Transverse colon (tissue), 4 donors: ENCODE results near the gene DDB1. TPM values are rescaled to one million over a fixed set of nuclear protein-coding genes. Genes with fewer than 3 reads are reported as not detected.

Source experiments
- DNase-seq: peaks from one replicate; pipeline ENCODE4 v3.0.0-alpha.2; 2019
- H3K27ac ChIP-seq, 4 donors: fragments of 200-600 bp; sonication (generic); 2 replicates each; pipeline ENCODE4 v1.5.1; 2016 to 2018; ENCODE audit warnings: inconsistent platforms in 4 of 4
- H3K27me3 ChIP-seq: fragments of 200-600 bp; sonication (generic); 2 replicates; pipeline ENCODE4 v1.5.1; 2017; ENCODE audit warnings: inconsistent platforms
- H3K36me3 ChIP-seq, 4 donors: fragments of 200-600 bp; sonication (generic); 2 replicates each; pipeline ENCODE4 v1.5.1; 2017 to 2019; ENCODE audit warnings: inconsistent platforms in 4 of 4
- H3K4me1 ChIP-seq, 4 donors: fragments of 200-600 bp; sonication (generic); 2 replicates each; pipeline ENCODE4 v1.5.1; 2017 to 2020; ENCODE audit warnings: inconsistent platforms in 4 of 4
- H3K4me3 ChIP-seq, 4 donors: fragments of 200-600 bp; sonication (generic); 1 replicate in 1 of 4; 2 replicates in 3 of 4; pipeline versions ENCODE4 v1.5.1 to v1.6.1; 2017 to 2019; ENCODE audit warnings: inconsistent platforms in 4 of 4
- H3K9me3 ChIP-seq, 2 donors: fragments of 200-600 bp; sonication (generic); 2 replicates each; pipeline ENCODE4 v1.5.1; 2017 to 2019; ENCODE audit warnings: inconsistent platforms in 2 of 2
- CTCF ChIP-seq, 5 experiments: fragments of 200-600 bp in 3 of 5; fragments of 450-650 bp in 2 of 5; sonication (generic) in 3 of 5; IDR thresholded peaks; 1 replicate in 2 of 5; 2 replicates in 3 of 5; pipeline ENCODE4 v1.5.1; 2016 to 2017; ENCODE audit warnings: antibody characterized with exemption in 5 of 5, inconsistent platforms in 3 of 5, mild to moderate bottlenecking in 2 of 5, moderate library complexity in 1 of 5
- EP300 ChIP-seq: sonication (generic); formaldehyde crosslinking; IDR thresholded peaks from one replicate; pipeline ENCODE4 v1.6.1; 2017; ENCODE audit warnings: antibody characterized with exemption, low read depth
- POLR2A ChIP-seq: fragments of 450-650 bp; IDR thresholded peaks from one replicate; pipeline ENCODE4 v1.6.1; 2016; ENCODE audit warnings: antibody characterized with exemption, mild to moderate bottlenecking, moderate library complexity
- POLR2AphosphoS5 ChIP-seq, 3 donors: sonication (generic); formaldehyde crosslinking; IDR thresholded peaks; one replicate each; pipeline ENCODE4 v1.6.1; 2016; ENCODE audit warnings: antibody characterized with exemption in 3 of 3
- WGBS, 2 donors: methylation state at CpG; one replicate each; pipeline ENCODE4 v1.1.5; 2018; ENCODE audit warnings: low coverage in 1 of 2; 5-methylcytosine and 5-hydroxymethylcytosine counted together
- in situ Hi-C, 4 donors: fragments of 200-750 bp; cut with MboI; loops; one replicate each; pipeline versions ENCODE4 v1.15.0 to v1.15.1; 2017; ENCODE audit warnings: low sequenced_read_pairs in 3 of 4, low pct_ligation_motif_present in 1 of 4, low pct_unique_long_range_greater_than_20kb in 1 of 4
- intact Hi-C: fragments of 100-400 bp; cut with DNase I; formaldehyde crosslinking; loops from one replicate; pipeline ENCODE4 v1.15.1; 2023; ENCODE audit warnings: low total_unique reads
- total RNA-seq, 4 donors: library from RNA; depleted of rRNA; stranded (reverse); fragments of >200 nt; gene quantifications; one replicate each; pipeline ENCODE4 v1.1.0, GENCODE V29; 2016

The DDB1 gene
- total RNA-seq, 4 donors from 2014 or later = 105 to 127 (median 123) TPM

DNA sequence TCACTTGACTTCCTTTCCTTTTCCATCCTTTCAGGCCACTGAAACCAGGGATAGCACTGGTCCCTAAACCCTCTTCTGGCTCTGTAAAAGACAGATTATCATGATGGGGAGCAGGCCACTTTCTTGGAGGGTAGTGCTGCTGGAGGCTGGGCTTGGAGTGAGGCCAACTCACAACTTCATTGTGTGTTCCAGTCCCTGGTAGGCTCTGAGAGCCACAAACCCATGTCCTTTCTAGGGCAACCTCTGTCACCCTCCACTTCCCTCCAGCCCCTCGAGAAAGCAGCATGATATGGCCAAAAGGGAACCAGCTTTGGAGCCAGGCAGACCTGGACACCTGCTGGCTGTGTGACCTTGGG is 2.4 kb upstream of the DDB1 start:
- in situ Hi-C loops = loop anchor here (5.0 to 25.0 kb wide), 3 partner anchors 49 to 498 kb away; partner anchors contain the start of gene CCDC86 (in 1 of the 4)

DNA sequence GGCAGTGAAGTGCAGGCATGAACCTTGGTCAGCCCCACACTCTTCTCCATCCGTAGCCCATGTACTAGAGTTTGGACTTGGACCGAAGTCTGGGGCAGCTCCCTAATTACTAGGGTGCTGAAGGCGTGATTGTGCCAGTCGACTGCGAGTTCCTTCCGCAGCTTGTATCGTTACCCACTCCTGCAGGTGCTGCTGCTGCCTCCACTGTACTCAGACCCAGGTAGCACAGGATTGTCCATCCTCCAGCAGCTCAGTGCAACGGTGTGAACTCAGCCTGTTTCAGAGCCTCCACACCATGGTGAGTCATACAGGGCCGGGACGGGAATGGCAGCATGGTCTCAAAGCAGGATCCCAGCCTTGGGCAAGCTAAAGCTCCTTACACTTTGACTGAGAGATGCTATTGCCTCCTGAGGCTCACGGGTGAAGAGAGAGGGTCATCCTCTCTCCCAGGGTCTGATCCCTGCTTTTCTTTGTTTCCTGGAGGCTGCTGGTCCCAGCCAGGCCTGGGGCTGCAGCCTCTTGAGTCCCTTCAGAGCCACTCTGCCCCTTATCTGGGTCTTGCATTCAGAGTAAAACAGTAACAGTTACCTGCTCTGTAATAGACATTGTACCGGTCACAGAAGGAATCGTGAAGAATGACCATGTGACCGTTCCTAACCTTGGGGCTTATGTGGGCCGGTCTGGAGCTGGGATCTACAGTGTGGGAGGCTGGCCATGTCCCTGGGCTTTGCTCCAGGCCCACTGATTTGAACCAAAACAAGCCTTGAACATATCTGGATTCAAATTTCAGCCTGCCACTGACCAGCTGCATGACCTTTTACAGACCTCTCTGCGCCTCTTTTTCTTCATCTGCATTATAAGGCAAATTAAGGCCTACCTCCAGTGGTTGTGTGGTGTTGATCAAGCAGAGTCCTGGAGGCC is 1.8 kb upstream of the DDB1 start:
- H3K27me3 ChIP-seq = no peaks in the 10 kb centered on the region
- WGBS, 2 donors = 84 to 95% methylated on average over 4 to 14 of the region's 16 CpGs
- no peaks in the 10 kb centered on the region for H3K9me3 ChIP-seq
- DNase-seq = no peak
- peak overlapping the region in 1 of 4 donors; percentile 96 for H3K27ac ChIP-seq
- TF ChIP-seq CTCF (IDR thresholded peaks at IDR 0.05) = no peak
- no peak for TF ChIP-seq POLR2AphosphoS5 (IDR thresholded peaks at IDR 0.05)
- TF ChIP-seq EP300 = no peak
- no peak for TF ChIP-seq POLR2A
- H3K4me1 ChIP-seq = peaks cover 16 to 40% (median 25%) of the 10 kb centered on the region in 4 donors
- intact Hi-C loops (no loop called here), in situ Hi-C loops (loop anchor here (5.0 to 25.0 kb wide), 3 partner anchors 50 to 497 kb away; partner anchors contain the start of gene CCDC86 (in 1 of the 4))
- no peak overlapping the region for H3K4me3 ChIP-seq
- peaks cover 0 to 5% (median under 1%) of the 10 kb centered on the region in 4 donors for H3K36me3 ChIP-seq

More for the DNA sequence above, 2.4 kb upstream of the DDB1 start:
- intact Hi-C loops = no loop called here
- no peak for TF ChIP-seq POLR2AphosphoS5 (IDR thresholded peaks at IDR 0.05)
- Histone ChIP-seq H3K4me1 (peaks cover 16 to 40% (median 25%) of the 10 kb centered on the region in 4 donors), H3K9me3 (no peaks in the 10 kb centered on the region), H3K36me3 (no peaks in the 10 kb centered on the region), H3K4me3 (no peak overlapping the region), H3K27ac (peak overlapping the region in 2 of 4 donors; percentile 80), H3K27me3 (no peaks in the 10 kb centered on the region)
- 67% methylated on average over 1 of the region's 1 CpG; no CpG with 5 or more reads in 1 of the 2 donors for WGBS, 2 donors
- no peak for DNase-seq

DNA sequence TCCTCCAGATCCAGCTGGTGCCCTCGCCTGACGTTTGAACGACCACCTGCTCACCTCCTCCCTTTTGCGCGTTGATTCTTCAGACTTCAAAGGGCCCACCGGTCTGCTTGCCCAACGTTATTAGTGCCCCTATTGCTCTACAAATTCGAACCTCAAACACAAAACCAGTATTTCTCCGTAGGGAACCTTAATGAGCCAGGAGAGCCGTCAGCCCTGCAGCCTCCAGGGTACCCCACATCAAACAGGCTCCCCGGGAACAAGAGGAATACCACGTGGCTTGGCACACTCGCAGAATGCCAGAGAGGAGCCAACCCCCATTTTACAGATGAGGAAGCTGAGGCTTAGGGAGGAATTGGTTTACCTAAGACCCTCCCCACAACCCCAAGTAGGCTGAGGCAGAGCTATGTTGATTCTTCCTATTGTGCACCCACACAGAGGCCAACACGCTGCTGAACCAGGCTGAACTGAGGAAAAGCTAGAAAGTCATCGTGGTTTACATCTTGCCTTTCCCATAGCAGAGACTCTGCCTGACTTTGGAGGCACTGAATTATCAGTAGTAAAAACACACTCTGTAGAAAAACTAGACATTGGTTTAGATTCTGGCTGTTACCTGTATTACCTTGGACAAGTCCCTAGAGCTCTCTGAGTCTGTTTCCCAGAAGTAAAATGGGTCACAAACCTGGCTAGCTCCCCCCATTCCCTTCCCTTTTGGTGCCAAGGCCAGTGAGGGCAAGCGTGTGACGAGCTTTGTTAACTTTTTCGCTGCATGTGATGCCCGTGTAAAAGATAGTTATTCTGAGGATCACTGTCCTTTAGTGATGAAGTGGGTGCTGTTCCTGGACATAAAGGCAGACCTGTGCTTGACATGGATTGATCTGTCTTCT is 887 bp upstream of the DDB1 start:
- 27 to 96% methylated on average over 4 to 19 of the region's 19 CpGs for WGBS, 2 donors
- no peak for DNase-seq
- no peaks in the 10 kb centered on the region for H3K9me3 ChIP-seq

More for the DNA sequence above, 887 bp upstream of the DDB1 start:
- no peaks in the 10 kb centered on the region for H3K27me3 ChIP-seq
- H3K36me3 ChIP-seq = peaks cover 0 to 14% (median 5%) of the 10 kb centered on the region in 4 donors
- H3K27ac ChIP-seq = peak overlapping the region; percentile 91 to 97 (median 96)
- TF ChIP-seq POLR2AphosphoS5 (IDR thresholded peaks at IDR 0.05) = no peak
- no peak for TF ChIP-seq POLR2A
- TF ChIP-seq EP300 = no peak
- TF ChIP-seq CTCF (IDR thresholded peaks at IDR 0.05) = no peak
- in situ Hi-C loops = loop anchor here in 2 of 4 donors (10.0 to 25.0 kb wide), 2 partner anchors 51 to 496 kb away; partner anchors contain the start of gene CCDC86 (in 1 of the 2)
- H3K4me3 ChIP-seq = peak overlapping the region; percentile 76 to 99 (median 97)
- peaks cover 16 to 40% (median 25%) of the 10 kb centered on the region in 4 donors for H3K4me1 ChIP-seq
- intact Hi-C loops = no loop called here
